ENCODE measurements around the gene REXO1. TPM values are rescaled to one million over a fixed set of nuclear protein-coding genes. Genes with fewer than 3 reads are reported as not detected.

Gene REXO1
- 5.2 and 8.4 TPM in 2 replicates for total RNA-seq

GRCh38 chr19:1848399-1849131 is at the start of gene REXO1:
REXO1 (minus strand) TSS chr19:1848483; CDS start chr19:1848358, 125 bp downstream.

GRCh38 chr19:1885398-1886119 is 37.3 kb upstream of the REXO1 start, which contains the start of gene ABHD17A:
ABHD17A (minus strand) TSS chr19:1885496; CDS start chr19:1881566, 3,930 bp downstream.

GRCh38 chr19:1863328-1863637 is 15.0 kb upstream of the REXO1 start, which contains the start of gene KLF16:
KLF16 (minus strand) TSS chr19:1863579; CDS start chr19:1863497, 82 bp downstream.

GRCh38 chr19:1811942-1812425 is 36.3 kb downstream of the REXO1 start, which contains the start of gene ATP8B3:
ATP8B3 (minus strand) TSS chr19:1812276; CDS start chr19:1811736, 540 bp downstream.

Other genes with a start within 250 kb of the REXO1 start
- 41.8 and 89.6 TPM in 2 replicates for gene UQCR11, start 243.0 kb downstream of the REXO1 start, total RNA-seq
- gene TCF3, start 195.9 kb downstream of the REXO1 start, total RNA-seq: 70.8 and 95.5 TPM in 2 replicates
- not detected in 2 replicates for gene ONECUT3, start 95.0 kb downstream of the REXO1 start, total RNA-seq
- gene ATP8B3, start 36.2 kb downstream of the REXO1 start, total RNA-seq: 0.76 and 1.6 TPM in 2 replicates
- gene KLF16, start 15.1 kb upstream of the REXO1 start, total RNA-seq: 3.8 and 6.2 TPM in 2 replicates
- 125 and 126 TPM in 2 replicates for gene ABHD17A, start 37.0 kb upstream of the REXO1 start, total RNA-seq
- 0.97 and 2.7 TPM in 2 replicates for gene ADAT3, start 56.9 kb upstream of the REXO1 start, total RNA-seq
- gene SCAMP4, start 56.9 kb upstream of the REXO1 start, total RNA-seq: 22.4 and 25.4 TPM in 2 replicates
- gene CSNK1G2, start 92.7 kb upstream of the REXO1 start, total RNA-seq: 54.4 and 62.7 TPM in 2 replicates
- gene BTBD2, start 167.2 kb upstream of the REXO1 start, total RNA-seq: 36.7 and 41.9 TPM in 2 replicates
- 72.4 and 92.7 TPM in 2 replicates for gene MKNK2, start 202.8 kb upstream of the REXO1 start, total RNA-seq
- 13.0 and 17.0 TPM in 2 replicates for gene MOB3A, start 247.8 kb upstream of the REXO1 start, total RNA-seq
- gene IZUMO4, start 248.4 kb upstream of the REXO1 start, total RNA-seq: under 0.01 TPM in 1 of 2 replicates, not detected in the other